Measurements from ENCODE around the gene CYP26A1.

CYP26A1 gene

GRCh38 chr10:93073539-93074146 is at the start of gene CYP26A1:
Gene CYP26A1 (plus strand): TSS chr10:93073893. CDS start chr10:93073935, 42 bp downstream.
- no peak for DNase-seq

GRCh38 chr10:93026072-93026471 is 47.6 kb upstream of the CYP26A1 start:
- DNase-seq: no peak

GRCh38 chr10:93027508-93027907 is 46.2 kb upstream of the CYP26A1 start:
- no peak for DNase-seq

GRCh38 chr10:93028883-93029282 is 44.8 kb upstream of the CYP26A1 start:
- DNase-seq: no peak

- DNase-seq: no peak
Observed at GRCh38 chr10:93030409-93030808, 43.3 kb upstream of the CYP26A1 start.

GRCh38 chr10:93032105-93032808 is 41.4 kb upstream of the CYP26A1 start:
- no peak for DNase-seq

GRCh38 chr10:93032809-93033137 is 40.9 kb upstream of the CYP26A1 start:
- no peak for DNase-seq

GRCh38 chr10:93034426-93034825 is 39.3 kb upstream of the CYP26A1 start:
- DNase-seq: no peak

- no peak for DNase-seq
Observed at GRCh38 chr10:93039110-93039509, 34.6 kb upstream of the CYP26A1 start.

- DNase-seq: no peak
Observed at GRCh38 chr10:93039721-93040120, 34.0 kb upstream of the CYP26A1 start.

- DNase-seq: no peak
Observed at GRCh38 chr10:93054486-93054885, 19.2 kb upstream of the CYP26A1 start.

- DNase-seq: no peak
Observed at GRCh38 chr10:93058139-93058538, 15.6 kb upstream of the CYP26A1 start.

- DNase-seq: no peak
Observed at GRCh38 chr10:93059975-93060886, 13.5 kb upstream of the CYP26A1 start, which contains the start of gene CYP26C1. Gene CYP26C1 (plus strand): TSS chr10:93060798. CDS start chr10:93061264, 466 bp downstream.

- no peak for DNase-seq
Observed at GRCh38 chr10:93060887-93061593, 12.7 kb upstream of the CYP26A1 start.

- DNase-seq: no peak
Observed at GRCh38 chr10:93061594-93062513, 11.8 kb upstream of the CYP26A1 start.

GRCh38 chr10:93062514-93063143 is 11.1 kb upstream of the CYP26A1 start:
- no peak for DNase-seq

- DNase-seq: no peak
Observed at GRCh38 chr10:93063144-93063976, 10.3 kb upstream of the CYP26A1 start.

- DNase-seq: no peak
Observed at GRCh38 chr10:93063977-93064660, 9.6 kb upstream of the CYP26A1 start.

GRCh38 chr10:93064874-93065660 is 8.6 kb upstream of the CYP26A1 start:
- no peak for DNase-seq
